GM21825 (cell line): Measurements from ENCODE around the gene SPRYD3.
"Not testable (repeated sequence)": the region's sequence is repeated elsewhere in the genome, so short reads cannot be mapped to it uniquely, and the experiment has no call there.

Source experiments
- ATAC-seq: cut with Tn5 transposase; IDR thresholded peaks from one replicate; pipeline ENCODE4 v1.9.1; 2021; ENCODE audit warnings: mild to moderate bottlenecking, moderate library complexity; ENCODE audit not compliant: unreplicated experiment

SPRYD3 gene

DNA sequence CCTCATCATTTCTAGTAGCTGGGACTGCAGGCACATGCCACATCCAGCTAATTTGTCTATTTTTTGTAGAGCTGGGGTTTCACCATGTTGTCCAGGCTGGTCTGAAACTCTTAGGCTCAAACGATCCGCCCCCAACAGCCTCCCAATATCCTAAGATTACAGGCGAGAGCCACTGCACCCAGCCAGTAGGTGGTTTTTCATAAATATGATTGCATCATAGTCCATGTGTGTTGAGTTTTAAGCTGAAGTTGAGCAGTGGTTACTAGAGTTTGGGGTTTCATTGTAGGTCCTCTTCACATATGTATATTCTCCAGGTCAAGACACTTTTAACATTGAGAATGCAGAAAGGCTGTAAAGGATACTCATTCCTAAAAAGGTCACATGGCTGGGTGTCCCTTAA is 42.4 kb downstream of the SPRYD3 start:
- ATAC-seq = no peak

DNA sequence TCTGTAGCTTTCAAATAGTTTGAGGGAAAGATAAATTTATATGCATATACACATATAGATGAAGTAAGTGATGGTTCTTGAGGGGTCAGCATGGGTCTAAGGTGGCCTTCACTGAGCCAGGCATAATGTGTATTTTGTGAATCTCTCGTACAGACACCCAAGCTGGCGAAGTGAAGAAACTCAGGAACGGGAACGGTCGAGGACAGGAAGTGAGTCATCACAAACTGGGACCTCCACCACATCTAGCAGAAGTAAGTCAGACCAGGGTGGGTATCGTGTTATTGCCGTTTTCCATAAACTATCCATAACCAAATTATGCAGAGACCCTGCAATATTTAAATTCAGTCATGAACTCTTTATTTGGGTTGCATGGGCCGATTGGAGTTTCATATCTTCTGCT is 44.7 kb downstream of the SPRYD3 start:
- ATAC-seq = no peak

DNA sequence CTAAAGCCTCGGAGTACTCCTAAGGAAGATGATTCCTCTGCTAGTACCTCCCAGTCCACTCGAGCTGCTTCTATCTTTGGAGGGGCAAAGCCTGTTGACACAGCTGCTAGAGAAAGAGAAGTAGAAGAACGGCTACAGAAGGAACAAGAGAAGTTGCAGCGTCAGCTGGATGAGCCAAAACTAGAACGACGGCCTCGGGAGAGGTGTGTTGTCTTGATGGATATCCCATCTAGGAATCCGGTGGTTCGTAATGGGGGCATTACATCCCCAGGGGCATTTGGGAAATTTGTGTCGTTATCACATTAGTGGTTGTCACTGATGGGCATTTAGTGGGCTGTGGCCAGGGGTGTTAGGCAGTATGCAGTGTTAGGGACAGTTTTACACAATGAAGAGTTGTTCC is 45.4 kb downstream of the SPRYD3 start:
- ATAC-seq = not testable (repeated sequence)

DNA sequence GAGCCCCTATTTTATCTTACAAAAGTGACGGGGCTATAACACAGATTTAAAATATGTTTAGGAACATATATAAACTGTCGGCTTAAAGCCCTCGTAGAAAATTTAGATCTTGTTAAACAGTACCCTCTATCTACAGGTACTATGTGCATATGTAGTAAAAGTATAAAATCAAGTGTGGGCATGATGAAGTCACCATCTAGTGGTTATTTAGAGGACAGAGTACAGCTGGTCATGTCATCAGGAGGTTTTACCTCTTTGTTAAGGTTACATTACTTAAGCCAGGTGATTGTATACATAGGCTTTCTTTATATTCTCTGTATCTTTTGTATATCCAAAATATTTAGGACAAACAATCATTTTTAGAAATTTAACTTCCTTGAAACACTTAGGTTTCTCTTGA is 47.6 kb downstream of the SPRYD3 start:
- ATAC-seq = no peak

DNA sequence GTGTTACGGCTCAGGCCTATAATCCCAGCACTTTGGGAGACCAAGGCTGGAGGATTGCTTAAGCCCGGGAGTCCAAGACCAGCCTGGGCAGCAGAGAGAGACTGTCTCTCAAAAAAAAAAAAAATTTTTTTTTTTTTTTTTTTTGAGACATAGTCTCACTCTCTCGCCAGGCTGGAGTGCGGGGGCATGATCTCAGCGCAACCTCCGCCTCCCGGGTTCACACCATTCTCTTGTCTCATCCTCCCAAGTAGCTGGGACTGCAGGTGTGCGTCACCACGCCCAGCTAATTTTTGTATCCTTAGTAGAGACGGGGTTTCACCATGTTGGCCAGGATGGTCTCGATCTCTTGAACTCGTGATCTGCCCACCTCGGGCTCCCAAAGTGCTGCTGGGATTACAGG is 52.2 kb downstream of the SPRYD3 start:
- not testable (repeated sequence) for ATAC-seq

DNA sequence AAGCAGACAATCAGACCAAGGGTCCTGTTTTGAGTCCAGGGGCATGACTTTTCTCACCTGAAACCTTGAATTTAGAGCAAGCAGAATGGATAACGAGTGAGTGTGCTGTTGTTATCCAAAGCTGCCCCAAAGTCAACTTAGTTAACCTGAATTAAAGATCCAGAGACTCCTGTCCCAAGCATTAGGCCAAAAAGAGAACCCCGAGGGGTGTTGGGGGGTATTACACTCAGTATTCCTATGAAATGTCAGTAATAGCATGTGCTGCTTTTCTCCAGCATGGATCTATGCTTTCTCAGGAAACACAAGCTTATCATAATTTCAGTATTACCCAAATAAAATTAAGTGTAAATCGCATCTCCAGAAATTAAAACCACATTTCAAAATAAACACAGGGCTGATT is 53.9 kb downstream of the SPRYD3 start:
- ATAC-seq = no peak

DNA sequence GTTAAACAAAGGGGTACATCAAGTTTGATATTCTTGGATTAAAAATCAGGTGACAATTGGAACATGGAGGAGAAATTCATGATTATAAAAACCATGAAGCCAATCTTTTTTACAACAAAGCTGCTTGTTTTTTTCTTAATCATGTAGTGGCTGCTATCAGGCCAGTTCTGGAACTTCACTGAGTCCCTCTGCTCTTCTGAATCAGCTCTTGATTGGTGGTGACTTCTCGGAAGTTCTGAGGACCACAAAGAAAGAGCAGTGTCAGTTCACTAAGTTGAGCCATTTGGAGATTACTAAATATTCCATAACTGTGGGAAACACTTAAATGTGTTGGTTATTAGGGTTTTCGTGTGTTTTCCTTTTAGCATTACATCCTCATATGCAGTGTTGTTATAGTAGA is 64.5 kb downstream of the SPRYD3 start:
- ATAC-seq = no peak
